K562 (cell line): ENCODE results near the gene ELP1.
"Not testable (repeated sequence)": the region's sequence is repeated elsewhere in the genome, so short reads cannot be mapped to it uniquely, and the experiment has no call there.

Experiments used
- MAZ ChIP-seq, 2 experiments: fragments of 450-650 bp in 1 of 2; sonication (generic) in 1 of 2; formaldehyde crosslinking; IDR thresholded peaks in 1 of 2; conservative IDR thresholded peaks in 1 of 2; 2 replicates each; pipeline versions ENCODE4 v1.4.0 to v1.5.0; 2020; ENCODE audit warnings: mild to moderate bottlenecking in 1 of 2, missing genetic modification reagents in 1 of 2
- TF ChIP-seq, protein P1 (sequence below): sonication (generic); formaldehyde crosslinking; IDR thresholded peaks from 2 replicates; pipeline ENCODE4 v1.8.1; 2023; ENCODE audit warnings: mild to moderate bottlenecking, missing genetic modification reagents
- TF ChIP-seq, protein P2 (sequence below): fragments of 250-450 bp; sonication (Bioruptor Pico); IDR thresholded peaks from 2 replicates; pipeline ENCODE4 v1.4.0; 2020; ENCODE audit warnings: mild to moderate bottlenecking

DNA sequence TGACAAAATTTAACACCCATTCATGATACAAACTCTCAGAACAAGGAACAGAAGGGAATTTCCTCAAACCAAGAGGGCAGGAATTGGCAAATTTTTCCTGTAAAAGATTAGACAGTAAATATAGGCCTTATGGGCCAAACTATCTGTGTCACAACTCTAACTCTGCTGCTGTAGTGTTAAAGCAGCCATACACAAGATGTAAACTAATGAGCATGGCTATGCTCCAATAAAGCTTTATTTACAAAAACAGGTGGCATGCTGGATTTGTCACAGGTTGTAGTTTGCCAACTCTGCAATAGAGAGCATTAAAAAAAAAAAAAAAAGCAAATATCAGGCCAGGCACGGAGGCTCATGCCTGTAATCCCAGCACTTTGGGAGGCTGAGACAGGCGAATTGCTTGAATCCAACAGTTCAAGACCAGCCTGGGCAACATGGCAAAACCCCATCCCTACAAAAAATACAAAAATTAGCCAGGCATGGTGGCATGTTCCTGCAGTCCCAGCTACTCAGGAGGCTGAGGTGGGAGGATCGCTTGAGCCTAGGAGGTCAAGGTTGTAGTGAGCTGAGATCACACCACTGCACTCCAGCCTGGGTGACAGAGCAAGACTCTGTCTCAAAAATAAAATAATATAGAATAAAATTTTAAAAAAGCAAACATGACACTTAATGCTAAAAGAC is 47.2 kb downstream of the ELP1 start:
- TF ChIP-seq MAZ (CRISPR knock-in tag; conservative IDR thresholded peaks at IDR 0.05 in 1 of 2, IDR thresholded peaks at IDR 0.05 in 1 of 2) = not testable (repeated sequence)
- TF ChIP-seq, protein P1, sequence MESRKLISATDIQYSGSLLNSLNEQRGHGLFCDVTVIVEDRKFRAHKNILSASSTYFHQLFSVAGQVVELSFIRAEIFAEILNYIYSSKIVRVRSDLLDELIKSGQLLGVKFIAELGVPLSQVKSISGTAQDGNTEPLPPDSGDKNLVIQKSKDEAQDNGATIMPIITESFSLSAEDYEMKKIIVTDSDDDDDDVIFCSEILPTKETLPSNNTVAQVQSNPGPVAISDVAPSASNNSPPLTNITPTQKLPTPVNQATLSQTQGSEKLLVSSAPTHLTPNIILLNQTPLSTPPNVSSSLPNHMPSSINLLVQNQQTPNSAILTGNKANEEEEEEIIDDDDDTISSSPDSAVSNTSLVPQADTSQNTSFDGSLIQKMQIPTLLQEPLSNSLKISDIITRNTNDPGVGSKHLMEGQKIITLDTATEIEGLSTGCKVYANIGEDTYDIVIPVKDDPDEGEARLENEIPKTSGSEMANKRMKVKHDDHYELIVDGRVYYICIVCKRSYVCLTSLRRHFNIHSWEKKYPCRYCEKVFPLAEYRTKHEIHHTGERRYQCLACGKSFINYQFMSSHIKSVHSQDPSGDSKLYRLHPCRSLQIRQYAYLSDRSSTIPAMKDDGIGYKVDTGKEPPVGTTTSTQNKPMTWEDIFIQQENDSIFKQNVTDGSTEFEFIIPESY = not testable (repeated sequence)
- TF ChIP-seq, protein P2, sequence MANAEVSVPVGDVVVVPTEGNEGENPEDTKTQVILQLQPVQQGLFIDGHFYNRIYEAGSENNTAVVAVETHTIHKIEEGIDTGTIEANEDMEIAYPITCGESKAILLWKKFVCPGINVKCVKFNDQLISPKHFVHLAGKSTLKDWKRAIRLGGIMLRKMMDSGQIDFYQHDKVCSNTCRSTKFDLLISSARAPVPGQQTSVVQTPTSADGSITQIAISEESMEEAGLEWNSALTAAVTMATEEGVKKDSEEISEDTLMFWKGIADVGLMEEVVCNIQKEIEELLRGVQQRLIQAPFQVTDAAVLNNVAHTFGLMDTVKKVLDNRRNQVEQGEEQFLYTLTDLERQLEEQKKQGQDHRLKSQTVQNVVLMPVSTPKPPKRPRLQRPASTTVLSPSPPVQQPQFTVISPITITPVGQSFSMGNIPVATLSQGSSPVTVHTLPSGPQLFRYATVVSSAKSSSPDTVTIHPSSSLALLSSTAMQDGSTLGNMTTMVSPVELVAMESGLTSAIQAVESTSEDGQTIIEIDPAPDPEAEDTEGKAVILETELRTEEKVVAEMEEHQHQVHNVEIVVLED = not testable (repeated sequence)
